ENCODE measurements around the gene MRPL38. TPM values are rescaled to one million over a fixed set of nuclear protein-coding genes. Genes with fewer than 3 reads are reported as not detected.

The MRPL38 gene
- total and polyA plus RNA-seq, 4 donors, result 26.3 to 116 (median 75.9) TPM

DNA sequence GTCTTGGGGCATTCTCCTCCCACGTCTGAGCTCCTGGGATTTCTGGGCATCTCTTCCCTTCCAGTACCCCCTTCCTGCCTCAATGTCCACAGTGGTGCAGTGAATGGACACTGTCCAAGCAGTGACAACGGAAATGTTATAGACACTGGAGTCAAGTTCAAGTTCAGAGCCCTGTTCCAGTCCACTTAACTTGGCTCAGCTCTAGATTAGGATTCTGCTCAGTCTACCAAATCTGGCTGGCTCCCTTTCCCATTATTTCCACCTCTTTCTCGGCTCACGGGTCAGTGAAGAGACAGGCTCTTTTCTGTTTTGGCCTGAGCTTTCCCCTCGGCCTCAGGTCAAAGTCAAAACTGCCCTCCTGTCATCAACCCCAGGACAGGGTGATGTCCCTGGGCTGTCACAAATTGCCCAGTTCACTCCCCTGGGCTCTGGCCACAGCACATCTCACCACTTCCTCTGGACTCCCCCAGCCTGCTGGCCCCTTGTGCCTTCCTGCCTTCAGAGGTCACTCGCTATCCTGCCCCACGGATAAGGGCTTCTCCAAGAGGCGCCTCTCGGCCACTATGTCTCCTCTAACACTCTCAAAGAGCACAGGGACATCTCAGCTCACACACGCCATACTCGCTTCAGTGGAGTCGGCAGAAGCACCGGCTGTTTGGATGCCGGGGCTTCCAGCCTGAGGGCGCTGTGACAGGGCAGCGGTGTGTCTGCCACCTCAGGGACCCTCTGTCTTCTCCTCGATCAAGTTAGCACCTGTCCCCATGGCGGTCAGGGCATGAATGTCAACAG is 17.7 kb upstream of the MRPL38 start:
- Histone ChIP-seq H3K4me1 (ENCODE audit: control insufficient read depth, insufficient read depth, low read length) (no peaks in the 10 kb centered on the region), H3K4me3 (ENCODE audit: low read depth, low read length) (no peak overlapping the region), H3K36me3 (ENCODE audit: control insufficient read depth, insufficient read depth, low read length) (peaks cover 84% of the 10 kb centered on the region), H3K27me3 (ENCODE audit: control insufficient read depth, insufficient read depth, low read length) (no peaks in the 10 kb centered on the region), H3K27ac (ENCODE audit: low read depth, low read length) (no peak overlapping the region), H3K9me3 (ENCODE audit: control insufficient read depth, insufficient read depth, low read length) (no peaks in the 10 kb centered on the region)
- no peak for DNase-seq (ENCODE audit: low read depth in 4 of 6, low spot score in 6 of 6)
- 89% methylated on average over 18 of the region's 18 CpGs for WGBS (ENCODE audit: insufficient coverage)

DNA sequence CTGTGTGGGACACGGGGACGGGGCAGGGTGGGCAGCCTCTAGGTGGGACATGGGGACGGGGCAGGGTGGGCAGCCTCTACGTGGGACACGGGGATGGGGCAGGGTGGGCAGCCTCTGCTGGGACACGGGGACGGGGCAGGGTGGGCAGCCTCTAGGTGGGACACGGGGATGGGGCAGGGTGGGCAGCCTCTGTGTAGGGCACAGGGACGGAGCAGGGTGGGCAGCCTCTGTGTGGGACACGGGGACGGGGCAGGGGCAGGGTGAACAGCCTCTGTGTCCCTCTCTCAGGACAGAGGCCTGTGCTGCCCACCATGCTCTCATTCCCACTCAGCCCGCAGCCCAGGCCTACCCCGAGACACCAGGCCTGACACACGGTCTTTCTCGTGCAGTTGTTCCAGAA is 16.9 kb upstream of the MRPL38 start:
- no peak overlapping the region for H3K4me3 ChIP-seq (ENCODE audit: low read depth, low read length)
- H3K36me3 ChIP-seq (ENCODE audit: control insufficient read depth, insufficient read depth, low read length), result peaks cover 81% of the 10 kb centered on the region
- no peak for DNase-seq (ENCODE audit: low read depth in 4 of 6, low spot score in 6 of 6)
- 98% methylated on average over 15 of the region's 15 CpGs for WGBS (ENCODE audit: insufficient coverage)
- no peaks in the 10 kb centered on the region for H3K9me3 ChIP-seq (ENCODE audit: control insufficient read depth, insufficient read depth, low read length)
- no peaks in the 10 kb centered on the region for H3K27me3 ChIP-seq (ENCODE audit: control insufficient read depth, insufficient read depth, low read length)
- H3K27ac ChIP-seq (ENCODE audit: low read depth, low read length), result no peak overlapping the region
- no peaks in the 10 kb centered on the region for H3K4me1 ChIP-seq (ENCODE audit: control insufficient read depth, insufficient read depth, low read length)

DNA sequence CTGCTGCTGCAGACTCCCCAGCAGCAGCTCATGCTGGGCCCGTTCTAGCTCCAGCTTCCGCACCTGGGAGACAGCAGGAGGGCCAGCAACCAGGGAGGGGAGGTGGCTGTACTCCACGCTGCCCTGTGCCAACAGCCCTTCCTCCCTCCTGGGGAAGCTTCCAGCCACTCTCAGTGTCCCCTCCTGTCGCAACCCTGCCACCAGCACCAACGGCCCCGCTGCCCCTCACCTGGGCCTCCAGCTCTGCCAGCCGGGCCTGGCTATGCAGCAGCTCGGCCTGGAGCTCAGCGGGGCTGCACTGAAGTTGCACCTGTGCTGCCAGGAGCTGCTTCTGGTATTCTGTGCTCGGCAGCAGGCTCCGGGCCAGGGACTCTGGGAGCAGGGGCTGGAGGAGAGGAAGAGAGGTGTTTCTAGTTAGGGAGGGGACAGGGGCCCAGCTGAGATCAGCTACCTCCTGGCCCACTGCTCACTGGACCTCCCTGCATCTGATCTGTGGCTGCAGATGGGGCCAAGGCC is 15.4 kb upstream of the MRPL38 start:
- H3K27me3 ChIP-seq (ENCODE audit: control insufficient read depth, insufficient read depth, low read length), result no peaks in the 10 kb centered on the region
- DNase-seq (ENCODE audit: low read depth in 4 of 6, low spot score in 6 of 6), result no peak
- no peak overlapping the region for H3K4me3 ChIP-seq (ENCODE audit: low read depth, low read length)
- WGBS (ENCODE audit: insufficient coverage), result 87% methylated on average over 10 of the region's 11 CpGs
- H3K27ac ChIP-seq (ENCODE audit: low read depth, low read length), result no peak overlapping the region
- no peaks in the 10 kb centered on the region for H3K9me3 ChIP-seq (ENCODE audit: control insufficient read depth, insufficient read depth, low read length)
- no peaks in the 10 kb centered on the region for H3K4me1 ChIP-seq (ENCODE audit: control insufficient read depth, insufficient read depth, low read length)
- H3K36me3 ChIP-seq (ENCODE audit: control insufficient read depth, insufficient read depth, low read length), result peaks cover 74% of the 10 kb centered on the region

GRCh38 chr17:75919611-75920010 is 14.9 kb upstream of the MRPL38 start:
- no peak overlapping the region for H3K4me3 ChIP-seq (ENCODE audit: low read depth, low read length)
- DNase-seq (ENCODE audit: low read depth in 4 of 6, low spot score in 6 of 6), result no peak
- H3K27ac ChIP-seq (ENCODE audit: low read depth, low read length), result no peak overlapping the region
- H3K4me1 ChIP-seq (ENCODE audit: control insufficient read depth, insufficient read depth, low read length), result no peaks in the 10 kb centered on the region
- peaks cover 76% of the 10 kb centered on the region for H3K36me3 ChIP-seq (ENCODE audit: control insufficient read depth, insufficient read depth, low read length)
- no peaks in the 10 kb centered on the region for H3K27me3 ChIP-seq (ENCODE audit: control insufficient read depth, insufficient read depth, low read length)
- H3K9me3 ChIP-seq (ENCODE audit: control insufficient read depth, insufficient read depth, low read length), result no peaks in the 10 kb centered on the region
- 91% methylated on average over 22 of the region's 22 CpGs for WGBS (ENCODE audit: insufficient coverage)

GRCh38 chr17:75917917-75918445 is 13.3 kb upstream of the MRPL38 start:
- Histone ChIP-seq H3K9me3 (ENCODE audit: control insufficient read depth, insufficient read depth, low read length) (no peaks in the 10 kb centered on the region), H3K36me3 (ENCODE audit: control insufficient read depth, insufficient read depth, low read length) (peaks cover 79% of the 10 kb centered on the region), H3K27me3 (ENCODE audit: control insufficient read depth, insufficient read depth, low read length) (no peaks in the 10 kb centered on the region), H3K27ac (ENCODE audit: low read depth, low read length) (no peak overlapping the region), H3K4me1 (ENCODE audit: control insufficient read depth, insufficient read depth, low read length) (no peaks in the 10 kb centered on the region), H3K4me3 (ENCODE audit: low read depth, low read length) (no peak overlapping the region)
- WGBS (ENCODE audit: insufficient coverage), result 95% methylated on average over 24 of the region's 31 CpGs
- DNase-seq (ENCODE audit: low read depth in 4 of 6, low spot score in 6 of 6), result no peak

GRCh38 chr17:75917141-75917916 is 12.6 kb upstream of the MRPL38 start:
- no peaks in the 10 kb centered on the region for H3K9me3 ChIP-seq (ENCODE audit: control insufficient read depth, insufficient read depth, low read length)
- H3K36me3 ChIP-seq (ENCODE audit: control insufficient read depth, insufficient read depth, low read length), result peaks cover 72% of the 10 kb centered on the region
- H3K27ac ChIP-seq (ENCODE audit: low read depth, low read length), result no peak overlapping the region
- 88% methylated on average over 21 of the region's 23 CpGs for WGBS (ENCODE audit: insufficient coverage)
- H3K27me3 ChIP-seq (ENCODE audit: control insufficient read depth, insufficient read depth, low read length), result no peaks in the 10 kb centered on the region
- no peak for DNase-seq (ENCODE audit: low read depth in 4 of 6, low spot score in 6 of 6)
- no peak overlapping the region for H3K4me3 ChIP-seq (ENCODE audit: low read depth, low read length)
- H3K4me1 ChIP-seq (ENCODE audit: control insufficient read depth, insufficient read depth, low read length), result no peaks in the 10 kb centered on the region

DNA sequence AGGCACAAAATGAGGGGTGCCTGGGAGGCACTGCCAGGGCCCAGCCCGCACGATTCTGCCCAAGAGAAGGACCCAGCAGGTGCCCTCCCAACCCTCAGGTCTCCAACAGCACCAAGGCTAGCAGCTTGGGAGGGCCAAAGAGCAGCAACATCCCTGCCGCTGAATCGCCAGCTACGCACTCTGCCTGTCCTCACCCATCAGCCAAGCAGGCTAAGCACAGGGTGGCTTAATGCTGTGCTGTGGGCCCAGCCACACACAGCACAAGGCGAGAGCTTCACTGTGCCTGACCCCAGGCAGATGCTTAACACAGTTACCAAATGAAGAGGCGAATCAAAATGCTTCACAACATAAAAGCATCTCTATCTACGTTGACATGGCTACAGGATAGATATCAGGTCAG is 10.6 kb upstream of the MRPL38 start:
- no peak overlapping the region for H3K27ac ChIP-seq (ENCODE audit: low read depth, low read length)
- H3K4me3 ChIP-seq (ENCODE audit: low read depth, low read length), result no peak overlapping the region
- H3K36me3 ChIP-seq (ENCODE audit: control insufficient read depth, insufficient read depth, low read length), result peaks cover 71% of the 10 kb centered on the region
- H3K9me3 ChIP-seq (ENCODE audit: control insufficient read depth, insufficient read depth, low read length), result no peaks in the 10 kb centered on the region
- 91% methylated on average over 6 of the region's 8 CpGs for WGBS (ENCODE audit: insufficient coverage)
- H3K4me1 ChIP-seq (ENCODE audit: control insufficient read depth, insufficient read depth, low read length), result peaks cover 4% of the 10 kb centered on the region
- H3K27me3 ChIP-seq (ENCODE audit: control insufficient read depth, insufficient read depth, low read length), result no peaks in the 10 kb centered on the region
- no peak for DNase-seq (ENCODE audit: low read depth in 4 of 6, low spot score in 6 of 6)

DNA sequence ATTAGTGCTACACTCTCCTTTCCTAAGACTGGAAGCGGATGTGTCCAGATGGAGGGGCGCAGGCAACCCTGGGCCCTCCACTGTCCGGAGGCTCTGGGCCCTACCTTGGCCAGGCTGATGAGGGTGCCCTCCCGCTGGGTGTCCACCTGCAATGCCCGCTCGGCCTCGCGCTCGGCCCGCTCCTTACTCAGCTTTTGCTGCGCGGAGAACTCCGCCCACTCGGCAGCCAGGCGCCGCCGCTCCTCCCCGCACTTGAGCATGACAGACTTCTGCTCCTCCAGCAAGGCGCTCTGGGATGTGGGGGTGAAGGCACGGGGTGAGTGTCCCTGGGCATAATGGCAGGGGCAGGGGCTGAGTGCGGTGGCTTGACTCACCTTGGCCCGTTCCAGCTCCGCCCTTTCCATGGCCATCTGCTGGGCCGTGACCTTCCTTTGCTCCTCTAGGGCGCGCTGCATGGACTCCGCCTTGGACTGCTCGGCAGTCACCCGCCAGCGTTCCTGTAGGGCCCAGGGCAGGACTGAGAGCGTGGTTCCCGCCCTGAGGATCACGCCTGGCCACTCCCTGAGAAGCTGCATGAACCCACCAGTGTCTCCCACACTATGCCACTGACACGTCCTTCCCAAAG is 10.1 kb upstream of the MRPL38 start:
- Histone ChIP-seq H3K4me3 (ENCODE audit: low read depth, low read length) (no peak overlapping the region), H3K4me1 (ENCODE audit: control insufficient read depth, insufficient read depth, low read length) (peaks cover 8% of the 10 kb centered on the region), H3K9me3 (ENCODE audit: control insufficient read depth, insufficient read depth, low read length) (no peaks in the 10 kb centered on the region), H3K27me3 (ENCODE audit: control insufficient read depth, insufficient read depth, low read length) (no peaks in the 10 kb centered on the region), H3K36me3 (ENCODE audit: control insufficient read depth, insufficient read depth, low read length) (peaks cover 71% of the 10 kb centered on the region), H3K27ac (ENCODE audit: low read depth, low read length) (no peak overlapping the region)
- WGBS (ENCODE audit: insufficient coverage), result 91% methylated on average over 34 of the region's 34 CpGs
- no peak for DNase-seq (ENCODE audit: low read depth in 4 of 6, low spot score in 6 of 6)

GRCh38 chr17:75913537-75914210 is 9.0 kb upstream of the MRPL38 start:
- peaks cover 70% of the 10 kb centered on the region for H3K36me3 ChIP-seq (ENCODE audit: control insufficient read depth, insufficient read depth, low read length)

More at GRCh38 chr17:75913537-75914210, 9.0 kb upstream of the MRPL38 start:
- WGBS (ENCODE audit: insufficient coverage), result 92% methylated on average over 31 of the region's 32 CpGs
- H3K9me3 ChIP-seq (ENCODE audit: control insufficient read depth, insufficient read depth, low read length), result no peaks in the 10 kb centered on the region
- H3K27ac ChIP-seq (ENCODE audit: low read depth, low read length), result no peak overlapping the region
- no peak overlapping the region for H3K4me3 ChIP-seq (ENCODE audit: low read depth, low read length)
- H3K4me1 ChIP-seq (ENCODE audit: control insufficient read depth, insufficient read depth, low read length), result peaks cover 8% of the 10 kb centered on the region
- H3K27me3 ChIP-seq (ENCODE audit: control insufficient read depth, insufficient read depth, low read length), result no peaks in the 10 kb centered on the region
- no peak for DNase-seq (ENCODE audit: low read depth in 4 of 6, low spot score in 6 of 6)

Data from spinal cord (tissue), 10 donors.